IMR-90 (cell line): ENCODE measurements around the gene SIK3.

ENCODE experiments used
- CTCF ChIP-seq: conservative IDR thresholded peaks from 2 replicates; pipeline ENCODE4 v1.5.1; 2012; ENCODE audit warnings: mild to moderate bottlenecking, low read depth, low read length, improper control_type of control experiment
- FOS ChIP-seq: fragments of 150-350 bp; IDR thresholded peaks from 2 replicates; pipeline ENCODE4 v1.6.1; 2016; ENCODE audit warnings: low read depth, low read length
- MAFK ChIP-seq: IDR thresholded peaks from 2 replicates; pipeline ENCODE4 v1.6.1; 2012; ENCODE audit warnings: low read depth, low read length, improper control_type of control experiment
- POLR2A ChIP-seq: IDR thresholded peaks from 2 replicates; pipeline ENCODE4 v1.6.1; 2012; ENCODE audit warnings: mild to moderate bottlenecking, low read depth, low read length
- TF ChIP-seq, protein P1 (sequence below): fragments of 150-350 bp; IDR thresholded peaks from 2 replicates; pipeline ENCODE4 v1.6.1; 2017; ENCODE audit warnings: mild to moderate bottlenecking, antibody characterized with exemption, low read length, low read depth

DNA sequence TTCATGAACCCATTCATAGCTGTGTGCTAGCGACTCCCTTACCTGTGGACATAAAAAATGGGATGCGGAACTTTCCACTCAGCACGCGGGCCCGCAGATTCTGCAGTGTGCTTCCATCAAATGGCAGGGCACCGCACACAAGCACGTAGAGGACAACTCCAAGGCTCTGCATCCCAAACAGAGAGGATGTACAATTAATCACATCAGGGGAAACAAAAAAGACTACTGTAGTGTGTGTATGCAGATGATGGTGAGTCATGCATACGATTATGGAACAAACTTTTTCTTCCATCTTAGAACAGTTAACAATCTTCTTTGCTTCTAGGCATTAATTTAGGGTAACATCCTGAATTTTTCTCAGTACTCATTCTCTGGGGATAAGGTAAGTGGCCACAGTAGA, 202.0 kb downstream of the SIK3 start:
- no peak for TF ChIP-seq POLR2A
- TF ChIP-seq FOS = no peak
- no peak for TF ChIP-seq CTCF
- no peak for TF ChIP-seq MAFK
- TF ChIP-seq, protein P1, sequence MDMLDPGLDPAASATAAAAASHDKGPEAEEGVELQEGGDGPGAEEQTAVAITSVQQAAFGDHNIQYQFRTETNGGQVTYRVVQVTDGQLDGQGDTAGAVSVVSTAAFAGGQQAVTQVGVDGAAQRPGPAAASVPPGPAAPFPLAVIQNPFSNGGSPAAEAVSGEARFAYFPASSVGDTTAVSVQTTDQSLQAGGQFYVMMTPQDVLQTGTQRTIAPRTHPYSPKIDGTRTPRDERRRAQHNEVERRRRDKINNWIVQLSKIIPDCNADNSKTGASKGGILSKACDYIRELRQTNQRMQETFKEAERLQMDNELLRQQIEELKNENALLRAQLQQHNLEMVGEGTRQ = no peak
